ENCODE measurements around the gene CNTNAP2. TPM values are rescaled to one million over a fixed set of nuclear protein-coding genes. Genes with fewer than 3 reads are reported as not detected.

The CNTNAP2 gene
- total and polyA plus RNA-seq, 2 of the 13 experiments (the other 11 are each of a cell fraction or from before 2014, with no cell fraction given), result 0.40 to 0.42 TPM

DNA sequence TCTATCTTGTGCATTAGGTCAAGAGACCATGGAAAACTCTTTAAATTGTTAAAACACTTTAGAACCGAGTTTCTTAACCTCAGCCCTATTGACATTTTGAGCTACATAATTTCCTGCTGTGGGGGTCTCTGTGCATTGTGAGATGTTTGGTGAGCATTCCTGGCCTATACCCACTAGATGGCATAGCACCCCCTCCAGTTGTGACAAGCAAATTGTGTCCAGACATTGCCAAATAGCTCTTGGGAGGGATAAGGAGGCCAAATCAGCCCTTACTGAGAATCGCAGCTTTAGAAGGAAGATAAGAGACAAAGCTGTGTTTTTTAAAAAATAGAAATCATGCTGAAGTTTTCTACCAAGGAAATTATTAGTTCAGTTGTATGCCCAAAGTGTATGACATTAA lies 1315.5 kb downstream of the CNTNAP2 start:
- no peaks in the 10 kb centered on the region for H3K36me3 ChIP-seq (replicated peaks in 1 of 2; ENCODE audit: control insufficient read depth in 1 of 2, insufficient read depth in 2 of 2, low read length in 2 of 2)
- no peaks in the 10 kb centered on the region for H3K27me3 ChIP-seq (ENCODE audit: control insufficient read depth in 1 of 2, insufficient read depth in 2 of 2, low read length in 2 of 2)
- no peaks in the 10 kb centered on the region for H3K4me1 ChIP-seq (ENCODE audit: insufficient read depth, low read length)
- POLR2A ChIA-PET, result no interaction called here
- no TSS peak for BruUV-seq (replicated peaks)
- 0% methylated on average over 2 of the region's 2 CpGs for WGBS (ENCODE audit: low lambda C conversion rate)
- H3K4me3 ChIP-seq (replicated peaks in 1 of 3; ENCODE audit: insufficient read depth in 1 of 3, low read depth in 2 of 3, low read length in 3 of 3), result no peak overlapping the region
- no peak overlapping the region for H3K27ac ChIP-seq (ENCODE audit: extremely low read length, insufficient read depth, low read length)
- CTCF ChIA-PET (ENCODE audit: low intra/inter-chr PET ratio, low total read pairs), result no interaction called here
- H3K79me2 ChIP-seq (ENCODE audit: insufficient read depth, low read length), result no peaks in the 10 kb centered on the region
- ATAC-seq (no peak), FAIRE-seq (no peak), DNase-seq (ENCODE audit: low spot score) (no peak)
- peaks cover 85% of the 10 kb centered on the region for H3K9me3 ChIP-seq (ENCODE audit: low read length)
- H4K20me1 ChIP-seq (ENCODE audit: insufficient read depth, low read length), result no peaks in the 10 kb centered on the region
- no peak overlapping the region for H3K9ac ChIP-seq (ENCODE audit: insufficient read depth, low read depth, low read length)
- intact Hi-C loops (cut with micrococcal nuclease; ENCODE audit: unreplicated experiment), result no loop called here
- TF ChIP-seq, protein P1, sequence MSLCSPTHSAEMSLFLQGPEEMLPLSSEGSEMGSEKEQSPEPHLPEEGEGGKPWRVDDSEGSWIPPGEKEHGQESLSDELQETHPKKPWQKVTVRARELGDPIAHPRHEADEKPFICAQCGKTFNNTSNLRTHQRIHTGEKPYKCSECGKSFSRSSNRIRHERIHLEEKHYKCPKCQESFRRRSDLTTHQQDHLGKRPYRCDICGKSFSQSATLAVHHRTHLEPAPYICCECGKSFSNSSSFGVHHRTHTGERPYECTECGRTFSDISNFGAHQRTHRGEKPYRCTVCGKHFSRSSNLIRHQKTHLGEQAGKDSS (CRISPR knock-in tag; IDR thresholded peaks at IDR 0.05; ENCODE audit: borderline replicate concordance, low read depth), result no peak
- TF ChIP-seq KLF11 (CRISPR knock-in tag; IDR thresholded peaks at IDR 0.05) (no peak), SMAD1 (CRISPR knock-in tag; IDR thresholded peaks at IDR 0.05; ENCODE audit: borderline replicate concordance, low read depth) (no peak)
- no peak overlapping the region for H2AFZ ChIP-seq (ENCODE audit: low read length)
- H3K4me2 ChIP-seq (ENCODE audit: low read depth, low read length), result no peak overlapping the region
- in situ Hi-C loops (cut with HindIII; ENCODE audit: extremely low pct_ligation_motif_present, low pct_unique_long_range_greater_than_20kb), result no loop called here

- FAIRE-seq, result no peak
- CTCF ChIA-PET (ENCODE audit: low intra/inter-chr PET ratio, low total read pairs), result no interaction called here
- BruUV-seq (replicated peaks), result no TSS peak
Observed at GRCh38 chr7:147432576-147432975, 1316.0 kb downstream of the CNTNAP2 start.

More at GRCh38 chr7:147432576-147432975, 1316.0 kb downstream of the CNTNAP2 start:
- intact Hi-C loops (cut with micrococcal nuclease; ENCODE audit: unreplicated experiment) (no loop called here), in situ Hi-C loops (cut with HindIII; ENCODE audit: extremely low pct_ligation_motif_present, low pct_unique_long_range_greater_than_20kb) (no loop called here)
- no peaks in the 10 kb centered on the region for H4K20me1 ChIP-seq (ENCODE audit: insufficient read depth, low read length)
- ATAC-seq (no peak), DNase-seq (ENCODE audit: low spot score) (no peak)
- H3K9ac ChIP-seq (ENCODE audit: insufficient read depth, low read depth, low read length), result no peak overlapping the region
- H3K36me3 ChIP-seq (replicated peaks in 1 of 2; ENCODE audit: control insufficient read depth in 1 of 2, insufficient read depth in 2 of 2, low read length in 2 of 2), result no peaks in the 10 kb centered on the region
- WGBS (ENCODE audit: low lambda C conversion rate), result 61% methylated on average over 1 of the region's 1 CpG
- H3K9me3 ChIP-seq (ENCODE audit: low read length), result peaks cover 85% of the 10 kb centered on the region
- TF ChIP-seq NR2F1 (CRISPR knock-in tag; IDR thresholded peaks at IDR 0.05) (no peak), MAX (IDR thresholded peaks at IDR 0.05) (no peak), HCFC1 (IDR thresholded peaks at IDR 0.05; ENCODE audit: low read depth, low read length) (no peak), SMC3 (IDR thresholded peaks at IDR 0.05; ENCODE audit: low read length) (no peak)
- TF ChIP-seq, protein P2, sequence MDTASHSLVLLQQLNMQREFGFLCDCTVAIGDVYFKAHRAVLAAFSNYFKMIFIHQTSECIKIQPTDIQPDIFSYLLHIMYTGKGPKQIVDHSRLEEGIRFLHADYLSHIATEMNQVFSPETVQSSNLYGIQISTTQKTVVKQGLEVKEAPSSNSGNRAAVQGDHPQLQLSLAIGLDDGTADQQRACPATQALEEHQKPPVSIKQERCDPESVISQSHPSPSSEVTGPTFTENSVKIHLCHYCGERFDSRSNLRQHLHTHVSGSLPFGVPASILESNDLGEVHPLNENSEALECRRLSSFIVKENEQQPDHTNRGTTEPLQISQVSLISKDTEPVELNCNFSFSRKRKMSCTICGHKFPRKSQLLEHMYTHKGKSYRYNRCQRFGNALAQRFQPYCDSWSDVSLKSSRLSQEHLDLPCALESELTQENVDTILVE (CRISPR knock-in tag; IDR thresholded peaks at IDR 0.05), result no peak
- H3K27ac ChIP-seq (ENCODE audit: extremely low read length, insufficient read depth, low read length), result no peak overlapping the region
- no peak overlapping the region for H3K4me2 ChIP-seq (ENCODE audit: low read depth, low read length)
- POLR2A ChIA-PET, result no interaction called here
- H3K4me1 ChIP-seq (ENCODE audit: insufficient read depth, low read length), result no peaks in the 10 kb centered on the region
- no peak overlapping the region for H3K4me3 ChIP-seq (replicated peaks in 1 of 3; ENCODE audit: insufficient read depth in 1 of 3, low read depth in 2 of 3, low read length in 3 of 3)
- H2AFZ ChIP-seq (ENCODE audit: low read length), result no peak overlapping the region
- H3K79me2 ChIP-seq (ENCODE audit: insufficient read depth, low read length), result no peaks in the 10 kb centered on the region
- no peaks in the 10 kb centered on the region for H3K27me3 ChIP-seq (ENCODE audit: control insufficient read depth in 1 of 2, insufficient read depth in 2 of 2, low read length in 2 of 2)
